ENCODE measurements around the gene KAT14.
"Not testable (repeated sequence)": the region's sequence is repeated elsewhere in the genome, so short reads cannot be mapped to it uniquely, and the experiment has no call there.

The KAT14 gene

GRCh38 chr20:18224968-18225568 is 87.4 kb downstream of the KAT14 start:
- DNase-seq (ENCODE audit: low spot score), result no peak

DNA sequence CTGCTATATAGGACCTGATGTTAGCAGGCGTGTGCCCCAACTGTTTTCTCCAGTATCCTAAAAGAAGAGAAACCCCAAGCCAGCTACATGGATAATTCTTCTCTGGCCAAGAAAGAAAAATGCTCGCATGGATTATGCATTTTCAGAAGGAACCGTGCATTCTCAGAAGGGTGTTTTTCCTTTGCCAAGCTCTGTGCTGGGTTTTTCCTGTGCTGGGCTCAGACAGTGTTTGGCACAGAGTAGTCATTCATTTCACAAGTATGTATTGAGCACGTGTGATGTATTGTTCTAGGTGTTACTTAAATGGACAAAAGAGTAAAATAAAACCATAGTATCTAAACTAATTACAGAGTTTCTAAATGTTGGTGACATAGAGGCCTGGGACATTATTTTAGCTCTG is 88.0 kb downstream of the KAT14 start:
- no peak for DNase-seq (ENCODE audit: low spot score)

DNA sequence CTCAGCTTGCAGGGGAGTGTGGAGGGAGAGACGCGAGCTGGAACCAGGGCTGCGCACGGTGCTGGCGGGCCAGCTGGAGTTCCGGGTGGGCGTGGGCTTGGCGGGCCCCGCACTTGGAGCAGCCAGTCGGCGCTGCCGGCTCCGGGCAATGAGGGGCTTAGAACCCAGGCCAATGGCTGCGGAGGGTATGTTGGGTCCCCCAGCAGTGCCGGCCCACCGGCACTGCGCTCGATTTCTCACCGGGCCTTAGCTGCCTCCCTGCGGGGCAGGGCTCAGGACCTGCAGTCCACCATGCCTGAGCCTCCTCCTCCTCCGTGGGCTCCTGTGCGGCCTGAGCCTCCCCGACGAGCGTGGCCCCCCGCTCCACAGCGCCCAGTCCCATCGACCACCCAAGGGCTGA is 89.1 kb downstream of the KAT14 start:
- not testable (repeated sequence) for DNase-seq (ENCODE audit: low spot score)

- DNase-seq (ENCODE audit: low spot score), result no peak
Observed at GRCh38 chr20:18233408-18233943, 95.8 kb downstream of the KAT14 start.
